ENCODE data around the gene CYP19A1. TPM values are rescaled to one million over a fixed set of nuclear protein-coding genes. Genes with fewer than 3 reads are reported as not detected.

The CYP19A1 gene
- total and polyA plus RNA-seq, 5 donors from 2014 or later = 0.52 TPM; not detected in 4

GRCh38 chr15:51313644-51314280 lies 24.6 kb downstream of the CYP19A1 start:
- no peaks in the 10 kb centered on the region for H3K36me3 ChIP-seq (ENCODE audit: control insufficient read depth, insufficient read depth, low read length)
- no peaks in the 10 kb centered on the region for H3K4me1 ChIP-seq (ENCODE audit: control insufficient read depth, insufficient read depth, low read length, poor library complexity, severe bottlenecking)
- Mint-ChIP-seq H3K4me1 (no peaks in the 10 kb centered on the region), H3K27ac (no peak overlapping the region), H3K27me3 (no peaks in the 10 kb centered on the region), H3K9me3 (peaks cover 0 to 1% (median 0%) of the 10 kb centered on the region in 7 donors), H3K4me3 (no peak overlapping the region), H3K36me3 (no peaks in the 10 kb centered on the region)
- no peak overlapping the region for H3K27ac ChIP-seq (ENCODE audit: insufficient read depth, low read length, poor library complexity, severe bottlenecking)
- no peak for ATAC-seq (ENCODE audit: low read depth in 2 of 2)
- H3K9me3 ChIP-seq (ENCODE audit: control insufficient read depth in 2 of 2, low read length in 2 of 2) = no peaks in the 10 kb centered on the region
- no peaks in the 10 kb centered on the region for H3K27me3 ChIP-seq (ENCODE audit: control insufficient read depth, insufficient read depth, low read length)
- no peak for DNase-seq
- H3K4me3 ChIP-seq (ENCODE audit: low read depth, low read length) = no peak overlapping the region

GRCh38 chr15:51313074-51313393 lies 25.4 kb downstream of the CYP19A1 start:
- Mint-ChIP-seq H3K36me3 (no peaks in the 10 kb centered on the region), H3K27ac (no peak overlapping the region), H3K4me1 (no peaks in the 10 kb centered on the region), H3K9me3 (peaks cover 0 to 1% (median 0%) of the 10 kb centered on the region in 7 donors), H3K27me3 (no peaks in the 10 kb centered on the region), H3K4me3 (no peak overlapping the region)
- DNase-seq (no peak), ATAC-seq (ENCODE audit: low read depth in 2 of 2) (no peak)
- Histone ChIP-seq H3K27me3 (ENCODE audit: control insufficient read depth, insufficient read depth, low read length) (no peaks in the 10 kb centered on the region), H3K4me1 (ENCODE audit: control insufficient read depth, insufficient read depth, low read length, poor library complexity, severe bottlenecking) (no peaks in the 10 kb centered on the region), H3K36me3 (ENCODE audit: control insufficient read depth, insufficient read depth, low read length) (no peaks in the 10 kb centered on the region), H3K4me3 (ENCODE audit: low read depth, low read length) (no peak overlapping the region), H3K27ac (ENCODE audit: insufficient read depth, low read length, poor library complexity, severe bottlenecking) (no peak overlapping the region), H3K9me3 (ENCODE audit: control insufficient read depth in 2 of 2, low read length in 2 of 2) (no peaks in the 10 kb centered on the region)

GRCh38 chr15:51312166-51313073 lies 26.0 kb downstream of the CYP19A1 start:
- Mint-ChIP-seq H3K36me3 (no peaks in the 10 kb centered on the region), H3K4me1 (no peaks in the 10 kb centered on the region), H3K27me3 (no peaks in the 10 kb centered on the region), H3K4me3 (no peak overlapping the region), H3K27ac (no peak overlapping the region), H3K9me3 (peaks cover 0 to 2% (median 0%) of the 10 kb centered on the region in 7 donors)
- ATAC-seq (ENCODE audit: low read depth in 2 of 2) = no peak
- H3K27ac ChIP-seq (ENCODE audit: insufficient read depth, low read length, poor library complexity, severe bottlenecking) = no peak overlapping the region
- DNase-seq = no peak
- H3K9me3 ChIP-seq (ENCODE audit: control insufficient read depth in 2 of 2, low read length in 2 of 2) = no peaks in the 10 kb centered on the region
- H3K4me3 ChIP-seq (ENCODE audit: low read depth, low read length) = no peak overlapping the region
- no peaks in the 10 kb centered on the region for H3K27me3 ChIP-seq (ENCODE audit: control insufficient read depth, insufficient read depth, low read length)
- H3K4me1 ChIP-seq (ENCODE audit: control insufficient read depth, insufficient read depth, low read length, poor library complexity, severe bottlenecking) = no peaks in the 10 kb centered on the region
- no peaks in the 10 kb centered on the region for H3K36me3 ChIP-seq (ENCODE audit: control insufficient read depth, insufficient read depth, low read length)

GRCh38 chr15:51311510-51311909 lies 26.9 kb downstream of the CYP19A1 start:
- no peaks in the 10 kb centered on the region for H3K36me3 Mint-ChIP-seq
- ATAC-seq (ENCODE audit: low read depth in 2 of 2) (no peak), DNase-seq (no peak)
- Histone ChIP-seq H3K27me3 (ENCODE audit: control insufficient read depth, insufficient read depth, low read length) (no peaks in the 10 kb centered on the region), H3K9me3 (ENCODE audit: control insufficient read depth in 2 of 2, low read length in 2 of 2) (no peaks in the 10 kb centered on the region), H3K27ac (ENCODE audit: insufficient read depth, low read length, poor library complexity, severe bottlenecking) (no peak overlapping the region), H3K4me1 (ENCODE audit: control insufficient read depth, insufficient read depth, low read length, poor library complexity, severe bottlenecking) (no peaks in the 10 kb centered on the region), H3K4me3 (ENCODE audit: low read depth, low read length) (no peak overlapping the region), H3K36me3 (ENCODE audit: control insufficient read depth, insufficient read depth, low read length) (no peaks in the 10 kb centered on the region)
- no peak overlapping the region for H3K27ac Mint-ChIP-seq
- no peaks in the 10 kb centered on the region for H3K4me1 Mint-ChIP-seq
- H3K9me3 Mint-ChIP-seq = peaks cover 0 to 2% (median 0%) of the 10 kb centered on the region in 7 donors
- H3K4me3 Mint-ChIP-seq = no peak overlapping the region
- H3K27me3 Mint-ChIP-seq = no peaks in the 10 kb centered on the region

GRCh38 chr15:51310064-51310463 lies 28.3 kb downstream of the CYP19A1 start:
- Histone ChIP-seq H3K36me3 (ENCODE audit: control insufficient read depth, insufficient read depth, low read length) (no peaks in the 10 kb centered on the region), H3K4me1 (ENCODE audit: control insufficient read depth, insufficient read depth, low read length, poor library complexity, severe bottlenecking) (no peaks in the 10 kb centered on the region), H3K4me3 (ENCODE audit: low read depth, low read length) (no peak overlapping the region), H3K9me3 (ENCODE audit: control insufficient read depth in 2 of 2, low read length in 2 of 2) (no peaks in the 10 kb centered on the region), H3K27ac (ENCODE audit: insufficient read depth, low read length, poor library complexity, severe bottlenecking) (no peak overlapping the region), H3K27me3 (ENCODE audit: control insufficient read depth, insufficient read depth, low read length) (no peaks in the 10 kb centered on the region)
- Mint-ChIP-seq H3K27ac (no peak overlapping the region), H3K4me3 (no peak overlapping the region), H3K36me3 (no peaks in the 10 kb centered on the region), H3K27me3 (no peaks in the 10 kb centered on the region), H3K4me1 (no peaks in the 10 kb centered on the region), H3K9me3 (peaks cover 0 to 3% (median 0%) of the 10 kb centered on the region in 7 donors)
- no peak for ATAC-seq (ENCODE audit: low read depth in 2 of 2)
- DNase-seq = no peak

- H3K4me3 Mint-ChIP-seq = no peak overlapping the region
- DNase-seq (no peak), ATAC-seq (ENCODE audit: low read depth in 2 of 2) (no peak)
- H3K36me3 ChIP-seq (ENCODE audit: control insufficient read depth, insufficient read depth, low read length) = no peaks in the 10 kb centered on the region
- H3K36me3 Mint-ChIP-seq = no peaks in the 10 kb centered on the region
- H3K27me3 Mint-ChIP-seq = no peaks in the 10 kb centered on the region
- H3K27ac Mint-ChIP-seq = no peak overlapping the region
- no peaks in the 10 kb centered on the region for H3K4me1 ChIP-seq (ENCODE audit: control insufficient read depth, insufficient read depth, low read length, poor library complexity, severe bottlenecking)
- no peak overlapping the region for H3K27ac ChIP-seq (ENCODE audit: insufficient read depth, low read length, poor library complexity, severe bottlenecking)
- no peak overlapping the region for H3K4me3 ChIP-seq (ENCODE audit: low read depth, low read length)
- H3K9me3 ChIP-seq (ENCODE audit: control insufficient read depth in 2 of 2, low read length in 2 of 2) = no peaks in the 10 kb centered on the region
- no peaks in the 10 kb centered on the region for H3K27me3 ChIP-seq (ENCODE audit: control insufficient read depth, insufficient read depth, low read length)
- peaks cover 0 to 6% (median 0%) of the 10 kb centered on the region in 7 donors for H3K9me3 Mint-ChIP-seq
- no peaks in the 10 kb centered on the region for H3K4me1 Mint-ChIP-seq
These were observed 30.6 kb downstream of the CYP19A1 start for GRCh38 chr15:51307811-51308210.

- no peak overlapping the region for H3K27ac Mint-ChIP-seq
- no peak for DNase-seq
- no peaks in the 10 kb centered on the region for H3K27me3 Mint-ChIP-seq
- Histone ChIP-seq H3K4me3 (ENCODE audit: low read depth, low read length) (no peak overlapping the region), H3K27me3 (ENCODE audit: control insufficient read depth, insufficient read depth, low read length) (no peaks in the 10 kb centered on the region), H3K27ac (ENCODE audit: insufficient read depth, low read length, poor library complexity, severe bottlenecking) (no peak overlapping the region), H3K9me3 (ENCODE audit: control insufficient read depth in 2 of 2, low read length in 2 of 2) (no peaks in the 10 kb centered on the region), H3K4me1 (ENCODE audit: control insufficient read depth, insufficient read depth, low read length, poor library complexity, severe bottlenecking) (no peaks in the 10 kb centered on the region), H3K36me3 (ENCODE audit: control insufficient read depth, insufficient read depth, low read length) (no peaks in the 10 kb centered on the region)
- ATAC-seq (ENCODE audit: low read depth in 2 of 2) = no peak
- H3K36me3 Mint-ChIP-seq = no peaks in the 10 kb centered on the region
- no peak overlapping the region for H3K4me3 Mint-ChIP-seq
- H3K4me1 Mint-ChIP-seq = no peaks in the 10 kb centered on the region
- peaks cover 0 to 6% (median 0%) of the 10 kb centered on the region in 7 donors for H3K9me3 Mint-ChIP-seq
These were observed 31.1 kb downstream of the CYP19A1 start for GRCh38 chr15:51307325-51307724.

Measured in CD4-positive, CD25-positive, alpha-beta regulatory T cell (primary cell).